Ovary (tissue), 3 donors: ENCODE measurements around the gene PCDHAC1.
A peak's percentile ranks its signal among the peaks of the same experiment; 100 is the strongest.

ENCODE experiments used
- CTCF ChIP-seq, 3 donors: fragments of 450-650 bp in 2 of 3; fragments of 200-600 bp in 1 of 3; IDR thresholded peaks; one replicate each; pipeline versions ENCODE4 v1.5.1 to v1.8.0; 2016 to 2022; ENCODE audit warnings: antibody characterized with exemption in 3 of 3, mild to moderate bottlenecking in 1 of 3
- EP300 ChIP-seq: sonication (generic); formaldehyde crosslinking; IDR thresholded peaks from one replicate; pipeline ENCODE4 v1.6.1; 2017; ENCODE audit warnings: antibody characterized with exemption
- donor health status: DM: no; HTN: no; CAD: no.

GRCh38 chr5:140926443-140927227 is 536 bp downstream of the PCDHAC1 start:
- TF ChIP-seq CTCF (IDR thresholded peaks at IDR 0.05) = peak in 2 of 3 donors; percentile 44 to 58
- TF ChIP-seq EP300 = no peak
